Measurements from ENCODE around the gene NOXRED1.
"Not testable (repeated sequence)": the region's sequence is repeated elsewhere in the genome, so short reads cannot be mapped to it uniquely, and the experiment has no call there.

NOXRED1 gene

DNA sequence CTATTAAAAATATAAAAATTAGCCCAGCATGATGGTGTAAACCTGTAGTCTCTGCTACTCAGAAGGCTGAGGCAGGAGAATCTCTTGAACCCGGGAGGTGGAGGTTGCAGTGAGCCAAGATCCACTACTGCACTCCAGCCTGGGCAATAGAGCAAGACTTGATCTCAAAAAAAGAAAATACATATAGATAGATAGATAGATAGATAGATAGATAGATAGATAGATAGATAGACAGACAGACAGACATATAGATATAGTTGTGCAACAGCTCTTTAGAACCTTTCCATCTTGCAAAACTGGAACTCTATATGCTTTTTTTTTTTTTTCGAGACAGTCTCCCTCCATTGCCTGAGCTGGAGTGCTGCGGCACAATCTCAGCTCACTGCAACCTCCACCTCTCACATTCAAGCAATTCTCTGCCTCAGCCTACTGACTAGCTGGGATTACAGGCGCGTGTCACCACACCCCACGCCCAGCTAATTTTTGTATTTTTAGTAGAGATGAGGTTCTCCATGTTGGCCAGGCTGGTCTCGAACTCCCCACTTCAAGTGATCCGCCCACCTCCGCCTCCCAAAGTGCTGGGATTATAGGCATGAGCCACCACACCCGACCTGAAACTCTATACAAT lies 7.8 kb downstream of the NOXRED1 start:
- not testable (repeated sequence) for DNase-seq (ENCODE audit: low read depth in 3 of 3, low spot score in 1 of 3)

DNA sequence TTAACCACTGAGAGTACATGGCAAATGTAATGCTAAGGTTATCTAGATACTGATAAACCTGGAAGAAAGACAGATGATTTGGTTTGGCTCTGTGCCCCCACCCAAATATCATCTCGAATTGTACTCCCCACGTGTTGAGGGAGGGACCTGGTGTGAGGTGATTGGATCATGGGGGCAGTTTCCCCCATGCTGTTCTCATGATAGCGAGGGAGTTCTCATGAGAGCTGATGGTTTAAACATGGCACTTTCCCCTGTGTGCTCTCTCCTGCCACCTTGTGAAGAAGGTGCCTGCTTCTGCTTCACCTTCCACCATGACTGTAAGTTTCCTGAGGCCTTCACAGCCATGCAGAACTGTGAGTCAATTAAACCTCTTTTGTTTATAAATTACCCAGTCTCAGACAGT lies 14.2 kb downstream of the NOXRED1 start:
- DNase-seq (ENCODE audit: low read depth in 3 of 3, low spot score in 1 of 3), result no peak

DNA sequence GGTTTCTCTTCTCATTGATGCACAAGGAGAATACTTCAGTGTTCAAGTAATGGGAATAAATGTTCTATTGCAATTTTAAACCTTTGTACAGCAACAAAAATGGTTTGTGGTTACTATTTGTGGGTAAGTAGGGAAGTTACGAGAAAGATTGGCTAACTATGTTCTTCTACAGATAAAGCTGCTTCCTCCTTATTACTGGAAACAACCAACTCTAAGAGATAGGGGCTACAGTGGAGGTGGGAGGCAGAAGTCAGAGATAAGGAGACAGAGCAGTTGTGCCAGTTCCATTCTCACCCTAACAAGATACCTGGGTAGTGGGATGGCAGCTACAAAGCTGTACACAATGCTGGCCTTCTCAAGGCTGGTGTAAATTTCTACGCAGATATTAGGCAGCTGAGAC lies 16.2 kb downstream of the NOXRED1 start:
- DNase-seq (ENCODE audit: low read depth in 3 of 3, low spot score in 1 of 3), result no peak

DNA sequence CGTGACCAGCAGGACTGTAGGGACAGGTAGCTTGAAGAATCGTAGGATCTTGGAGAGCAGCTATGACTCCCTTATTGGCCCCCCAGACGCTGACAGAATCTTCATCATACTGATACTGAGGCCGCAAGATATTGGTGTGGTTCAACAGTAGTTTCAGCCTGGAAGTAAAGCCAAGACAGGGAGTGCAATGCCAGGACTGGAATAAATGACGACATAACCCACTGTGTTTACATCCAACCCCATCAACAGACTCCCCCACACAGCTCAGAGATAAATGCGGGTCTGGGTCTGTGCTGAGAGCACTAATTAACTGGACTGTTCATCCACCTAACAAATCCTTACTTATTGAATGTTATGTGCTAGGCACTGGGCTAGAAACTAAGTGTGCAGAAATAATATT lies 16.6 kb downstream of the NOXRED1 start:
- DNase-seq (ENCODE audit: low read depth in 3 of 3, low spot score in 1 of 3), result no peak

DNA sequence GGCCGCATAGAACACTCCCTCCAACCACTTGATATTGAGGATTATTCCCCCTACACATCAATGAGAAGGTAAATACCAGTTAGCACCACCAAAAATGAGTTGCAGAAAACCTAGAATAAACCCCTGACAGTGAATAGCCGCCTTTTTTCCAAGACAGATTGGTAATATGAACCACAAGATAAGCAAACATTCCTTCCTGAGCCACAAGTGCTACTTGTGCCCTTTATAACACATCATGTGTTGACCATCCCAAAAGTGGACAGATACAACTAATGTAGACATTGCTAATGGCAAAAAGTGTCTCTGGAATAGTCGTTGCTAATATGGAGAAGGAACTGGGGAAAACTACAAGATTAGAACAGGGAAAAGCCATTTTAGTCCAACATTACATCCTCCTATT lies 17.2 kb downstream of the NOXRED1 start:
- DNase-seq (ENCODE audit: low read depth in 3 of 3, low spot score in 1 of 3), result no peak

DNA sequence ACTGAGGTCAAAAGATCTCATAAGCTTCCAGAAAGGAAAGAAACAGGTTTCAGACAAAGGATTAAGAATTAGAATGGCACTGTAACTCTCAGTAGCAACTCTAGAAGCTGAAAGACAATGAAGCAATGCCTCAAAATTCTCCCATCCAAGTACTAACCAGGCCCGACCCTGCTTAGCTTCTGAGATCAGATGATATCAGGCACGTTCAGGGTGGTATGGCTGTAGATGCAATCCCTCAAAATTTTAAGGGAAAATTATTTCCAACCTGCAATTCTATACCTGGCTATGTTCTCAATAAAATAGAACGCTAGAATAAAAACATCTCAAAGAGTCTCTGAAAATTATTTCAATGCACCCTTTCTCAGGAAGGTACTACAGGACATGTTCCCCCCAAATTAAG lies 19.6 kb downstream of the NOXRED1 start:
- no peak for DNase-seq (ENCODE audit: low read depth in 3 of 3, low spot score in 1 of 3)

DNA sequence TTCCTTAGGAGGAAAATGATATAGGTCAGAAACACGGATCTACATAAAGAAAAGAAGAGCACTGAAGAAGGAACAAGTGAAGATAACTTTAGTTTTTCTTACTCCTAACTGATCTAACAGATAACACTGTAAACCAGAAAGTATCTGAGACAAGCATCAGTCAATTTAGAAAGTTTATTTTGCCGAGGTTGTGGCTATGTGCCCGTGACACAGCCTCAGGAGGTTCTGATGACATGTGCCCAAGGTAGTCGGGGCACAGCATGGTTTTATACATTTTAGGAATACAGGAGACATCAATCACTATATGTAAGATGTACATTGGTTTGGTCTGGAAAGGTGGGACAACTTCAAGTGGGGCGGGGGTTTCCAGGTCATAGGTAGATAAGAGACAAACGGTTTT lies 23.1 kb downstream of the NOXRED1 start:
- DNase-seq (ENCODE audit: low read depth in 3 of 3, low spot score in 1 of 3), result no peak

DNA sequence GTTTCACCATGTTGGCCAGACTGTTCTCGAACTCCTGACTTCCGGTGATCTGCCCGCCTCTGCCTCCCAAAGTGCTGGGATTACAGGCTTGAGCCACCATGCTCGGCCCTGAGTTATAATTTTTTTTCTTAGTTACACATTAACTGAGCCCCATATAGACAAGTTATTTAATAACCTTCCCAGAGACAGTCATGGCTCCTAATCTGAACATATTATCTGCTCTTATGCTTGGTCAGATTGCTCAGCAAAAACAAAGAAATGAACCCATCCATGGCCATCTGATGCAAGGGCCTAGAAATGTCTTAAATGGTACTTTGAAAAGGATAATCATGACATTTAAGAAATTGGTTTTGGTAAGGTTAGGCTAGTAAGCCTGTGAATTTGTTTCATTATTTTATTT lies 33.1 kb downstream of the NOXRED1 start:
- DNase-seq (ENCODE audit: low read depth in 3 of 3, low spot score in 1 of 3), result no peak

DNA sequence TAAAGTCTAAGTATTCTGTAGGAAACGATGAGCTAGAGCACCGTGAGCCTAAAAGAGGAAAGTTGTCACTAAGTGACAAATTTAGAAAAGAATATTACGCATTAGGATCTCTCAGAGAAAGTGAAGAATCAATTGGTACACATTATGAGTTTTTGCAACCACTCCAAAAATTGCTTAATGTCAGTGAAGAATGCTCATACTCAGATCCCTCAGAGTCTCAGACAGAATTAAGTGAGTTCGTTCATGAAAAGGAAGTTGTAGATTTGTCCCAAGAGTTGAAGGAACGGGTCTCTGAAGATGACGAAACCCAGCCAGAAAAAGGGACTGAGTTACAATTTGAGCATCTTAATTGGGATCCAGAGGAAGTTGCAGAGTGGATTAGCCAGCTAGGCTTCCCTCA lies 44.6 kb downstream of the NOXRED1 start:
- DNase-seq (ENCODE audit: low read depth in 3 of 3, low spot score in 1 of 3), result no peak

DNA sequence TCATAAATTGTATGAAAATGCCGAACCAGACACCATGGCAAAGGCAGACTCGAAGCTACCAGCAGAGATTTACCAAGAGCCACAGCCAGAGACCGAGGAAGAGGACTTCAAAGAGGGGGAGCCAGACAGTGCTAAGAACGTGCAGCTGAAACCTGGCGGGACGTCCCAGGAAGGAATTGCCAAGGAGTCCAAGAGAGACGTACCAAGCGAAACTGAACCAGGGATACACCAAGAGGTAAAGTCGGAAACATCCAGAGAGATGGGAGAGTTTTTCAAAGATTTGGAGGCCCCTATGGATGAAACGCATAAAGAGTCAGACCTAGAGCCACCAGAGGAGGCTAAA lies 45.9 kb downstream of the NOXRED1 start:
- no peak for DNase-seq (ENCODE audit: low read depth in 3 of 3, low spot score in 1 of 3)

DNA sequence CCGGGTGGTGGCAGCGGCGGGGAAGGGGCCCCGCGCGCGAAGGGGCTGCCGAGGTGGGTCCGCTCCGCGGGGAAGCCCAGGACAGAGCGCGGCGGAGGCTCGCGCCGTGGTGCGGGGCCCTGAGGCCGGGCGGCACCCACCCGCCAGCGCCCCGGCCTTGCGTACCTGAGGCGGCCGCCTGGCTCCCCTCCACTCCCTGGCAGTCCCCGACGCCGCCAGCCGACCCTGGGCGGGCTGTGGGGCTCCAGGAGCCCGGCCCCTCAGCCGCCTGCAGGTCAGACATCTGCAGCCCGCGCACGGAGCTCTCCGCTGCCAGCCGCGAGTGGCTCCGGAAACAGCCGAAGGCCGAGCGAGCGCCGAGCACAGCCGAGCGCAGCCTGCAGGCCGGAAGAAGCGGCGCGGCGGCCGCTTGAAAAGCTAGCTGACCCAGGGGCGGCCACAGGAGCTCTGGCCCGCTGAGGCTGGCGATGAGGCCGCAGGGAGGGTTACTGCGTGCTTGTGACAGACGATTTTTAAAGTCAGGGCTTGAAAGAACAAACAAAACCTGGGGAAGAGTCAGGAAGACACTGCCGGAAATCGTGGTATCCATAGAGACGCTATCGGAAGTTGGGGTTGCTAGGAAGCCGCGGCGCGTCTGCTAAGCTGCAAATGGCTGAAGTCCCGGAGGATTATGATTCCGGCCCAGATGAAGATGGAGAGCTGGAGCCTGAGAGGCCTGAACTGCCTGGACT lies 46.4 kb downstream of the NOXRED1 start, which contains the start of the genes SAMD15 and TMED8:
Gene SAMD15, plus strand, starts transcription at position 609 of the 731 bp plus-strand sequence. Its CDS starts 40 bp downstream, at position 649.
Gene TMED8, minus strand, starts transcription at position 324 of the 731 bp plus-strand sequence. Its CDS starts 41 bp downstream, at position 283.
- peak; percentile 39 to 71 (median 61) for DNase-seq (ENCODE audit: low read depth in 3 of 3, low spot score in 1 of 3)

DNA sequence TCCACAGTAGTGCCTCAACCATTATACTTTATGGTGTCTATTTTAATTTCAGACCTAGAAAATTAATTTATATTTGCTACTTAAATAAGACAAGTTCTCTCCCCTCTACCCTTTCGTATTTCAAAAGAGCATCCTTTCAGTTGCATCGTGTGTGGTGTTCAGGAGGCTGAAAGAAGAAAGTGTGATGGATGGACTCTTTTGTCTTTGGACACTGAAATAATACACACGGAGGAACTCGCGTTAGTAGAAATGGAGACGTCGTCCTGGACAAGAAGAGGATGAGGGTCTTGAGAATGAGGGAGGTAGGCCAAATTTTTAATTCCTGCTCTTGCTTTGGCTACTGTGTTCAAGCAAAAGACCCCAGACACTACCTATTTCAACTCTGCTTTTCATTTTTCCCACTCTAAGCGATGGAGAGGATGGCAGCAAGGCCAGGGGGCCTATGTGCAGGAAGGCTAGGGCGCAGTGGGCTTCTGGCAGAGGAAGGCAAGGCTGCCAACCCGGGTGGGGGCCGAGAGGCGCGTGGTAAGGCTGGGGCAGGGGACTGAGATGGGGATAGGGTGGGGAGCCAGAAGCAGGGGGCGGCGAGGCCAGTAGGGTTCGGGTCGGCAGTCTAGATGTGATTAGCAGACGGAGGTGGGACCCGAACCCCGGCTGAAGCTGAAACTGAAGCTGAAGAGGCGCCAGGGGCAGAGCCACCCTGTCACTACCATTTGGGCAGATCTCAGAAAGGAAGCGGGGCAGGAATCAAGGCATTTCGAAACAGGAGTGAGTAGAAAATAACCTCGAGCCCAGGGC lies 47.2 kb downstream of the NOXRED1 start:
- peak in 1 of 3 donors; percentile 12 for DNase-seq (ENCODE audit: low read depth in 3 of 3, low spot score in 1 of 3)

DNA sequence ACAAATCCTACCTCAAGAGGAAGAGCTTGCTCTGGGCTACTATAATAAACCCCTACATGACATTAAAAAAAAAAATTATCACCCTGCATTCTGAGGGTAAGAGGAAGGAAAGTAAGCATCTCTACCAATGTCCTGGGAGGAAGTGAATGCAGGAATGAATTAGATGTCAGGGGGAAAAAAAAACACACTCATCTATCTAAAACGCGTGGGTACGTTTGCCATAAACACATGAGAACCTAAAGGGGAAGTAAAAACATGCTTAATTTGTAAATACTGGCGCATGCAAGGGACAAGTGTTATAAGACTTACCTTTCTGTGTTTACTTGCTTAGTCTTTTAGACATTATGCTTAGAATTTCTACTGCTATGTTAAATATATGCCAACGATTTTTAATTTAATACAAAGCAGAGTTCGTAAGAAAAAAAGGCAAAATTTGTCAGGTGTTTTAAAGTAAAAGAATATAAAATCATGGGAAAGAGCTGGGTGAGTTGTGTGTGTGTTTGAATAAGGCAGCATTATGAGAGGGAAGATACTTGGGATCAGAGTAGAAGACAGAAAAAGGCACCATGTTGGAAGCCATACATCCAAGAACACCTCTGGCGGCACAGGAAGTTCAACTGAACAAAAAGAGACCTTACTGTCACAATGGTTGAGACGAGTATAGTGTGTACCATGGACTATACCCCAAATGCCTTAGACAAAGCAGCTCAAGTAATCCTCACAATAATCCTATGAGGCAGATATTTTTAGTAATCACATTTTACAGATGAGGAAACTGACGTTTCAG lies 48.0 kb downstream of the NOXRED1 start:
- no peak for DNase-seq (ENCODE audit: low read depth in 3 of 3, low spot score in 1 of 3)

DNA sequence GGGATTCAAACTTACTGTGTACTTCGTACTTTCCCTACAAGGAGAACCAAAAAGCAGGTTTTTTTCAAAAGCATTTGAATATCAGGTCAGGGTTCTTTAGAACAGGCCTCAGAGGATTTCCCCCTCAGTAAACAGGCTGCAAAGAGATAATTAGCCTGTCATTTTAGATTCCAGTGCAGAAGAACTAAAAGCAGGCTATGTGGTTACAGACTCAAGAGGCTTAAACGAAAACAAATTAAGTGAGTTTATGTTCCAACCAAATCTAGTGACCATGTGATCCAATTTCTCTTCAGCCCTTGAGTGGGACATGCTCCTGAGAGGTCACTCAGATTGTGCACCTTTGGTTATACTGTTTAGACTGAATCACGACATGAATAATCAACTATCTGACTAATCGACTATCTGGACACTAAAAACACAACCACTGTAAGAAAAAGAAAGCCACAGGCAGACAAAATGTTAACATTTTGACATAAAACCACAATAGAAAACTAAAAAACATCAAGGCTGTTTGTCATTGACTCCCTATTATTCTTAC lies 51.0 kb downstream of the NOXRED1 start:
- no peak for DNase-seq (ENCODE audit: low read depth in 3 of 3, low spot score in 1 of 3)

DNA sequence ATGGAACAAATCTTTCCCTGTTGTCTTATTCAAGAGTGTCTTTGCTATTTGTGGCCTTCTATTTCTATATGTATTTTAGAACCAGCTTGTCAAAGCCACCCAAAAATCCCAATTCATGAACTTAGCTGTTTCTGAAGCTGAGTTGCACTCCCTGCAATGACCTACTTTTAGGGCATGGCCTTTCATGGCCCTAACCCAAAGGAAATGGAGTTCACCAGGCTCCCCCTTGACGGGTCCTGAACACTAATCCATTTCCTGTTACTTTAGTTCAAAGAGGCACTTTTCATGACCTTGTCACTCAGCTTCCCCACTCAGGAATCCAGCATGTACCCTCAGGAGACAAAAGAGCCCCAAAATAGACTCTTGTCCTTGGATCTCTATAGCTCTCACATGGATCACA lies 54.0 kb downstream of the NOXRED1 start:
- no peak for DNase-seq (ENCODE audit: low read depth in 3 of 3, low spot score in 1 of 3)

DNA sequence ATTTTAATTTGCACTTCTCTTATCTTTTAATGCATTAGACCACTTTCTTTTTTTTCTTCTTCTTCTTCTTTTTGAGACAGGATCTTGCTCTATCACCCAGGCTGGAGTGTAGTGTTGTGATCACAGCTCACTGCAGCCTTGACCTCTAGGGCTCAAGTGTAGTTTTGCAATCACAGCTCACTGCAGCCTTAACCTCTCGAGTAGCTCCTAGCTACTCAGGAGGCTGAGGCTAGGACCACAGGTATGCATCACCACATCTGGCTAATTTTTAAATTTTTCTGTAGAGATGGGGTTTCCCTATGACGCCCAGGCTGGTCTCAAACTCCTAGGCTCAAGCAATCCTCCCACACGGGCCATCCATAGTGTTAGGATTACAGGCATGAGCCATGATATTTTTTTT lies 59.2 kb downstream of the NOXRED1 start:
- DNase-seq (ENCODE audit: low read depth in 3 of 3, low spot score in 1 of 3), result no peak

DNA sequence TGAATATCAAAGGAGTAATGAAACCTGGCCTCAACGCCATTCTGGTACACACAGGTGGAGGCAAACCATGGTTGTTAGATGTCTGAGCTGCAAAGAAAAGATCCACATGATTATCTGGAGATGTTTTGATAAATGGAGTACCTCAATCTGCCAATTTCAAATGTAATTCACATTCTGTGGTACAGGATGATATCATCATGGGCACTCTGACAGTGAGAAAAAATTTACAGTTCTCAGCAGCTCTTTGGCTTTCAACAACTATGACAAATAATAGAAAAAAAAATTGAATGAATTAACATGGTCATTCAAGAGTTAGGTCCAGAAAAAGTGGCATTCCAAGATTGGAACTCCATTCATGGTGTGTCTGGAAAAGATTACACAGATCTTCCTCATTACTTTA lies 63.7 kb downstream of the NOXRED1 start:
- DNase-seq (ENCODE audit: low read depth in 3 of 3, low spot score in 1 of 3), result no peak

DNA sequence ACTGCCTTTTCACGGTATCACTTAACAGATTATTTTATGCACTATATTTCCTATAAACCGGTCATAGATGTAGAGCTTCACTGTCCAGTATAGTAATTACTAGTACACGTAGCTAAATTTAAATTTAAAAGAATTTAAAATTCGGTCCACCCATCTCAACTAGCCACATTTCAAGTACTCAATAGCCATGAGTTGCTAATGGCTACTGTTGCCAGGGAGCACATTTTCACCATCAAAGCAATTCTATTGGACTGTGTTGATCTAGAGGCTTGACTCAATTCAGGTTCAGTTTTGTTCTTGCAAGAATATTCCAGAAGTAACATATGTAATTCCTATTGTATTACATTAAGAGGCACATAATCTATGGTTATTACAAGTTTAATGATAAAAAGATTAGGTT lies 66.4 kb downstream of the NOXRED1 start:
- DNase-seq (ENCODE audit: low read depth in 3 of 3, low spot score in 1 of 3), result no peak

DNA sequence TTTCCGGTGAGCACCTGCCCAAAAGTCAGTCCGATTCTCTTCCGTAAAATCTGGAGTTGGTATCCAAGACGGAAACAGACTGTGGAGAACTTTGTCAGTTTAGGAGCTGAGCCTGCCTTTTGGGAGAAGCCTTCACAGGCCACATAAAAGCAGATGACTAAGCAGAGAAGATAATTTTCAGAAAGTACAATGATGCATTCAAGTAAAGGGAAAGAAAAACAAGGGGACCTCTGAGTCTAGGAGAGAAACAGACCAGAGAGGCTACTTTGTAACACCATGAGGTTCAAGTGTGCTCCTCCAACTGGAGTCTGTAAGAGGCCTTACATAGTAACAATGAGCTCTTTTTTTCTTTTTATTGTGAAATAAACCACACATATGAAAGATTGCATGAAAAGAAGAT lies 67.5 kb downstream of the NOXRED1 start:
- DNase-seq (ENCODE audit: low read depth in 3 of 3, low spot score in 1 of 3), result no peak

DNA sequence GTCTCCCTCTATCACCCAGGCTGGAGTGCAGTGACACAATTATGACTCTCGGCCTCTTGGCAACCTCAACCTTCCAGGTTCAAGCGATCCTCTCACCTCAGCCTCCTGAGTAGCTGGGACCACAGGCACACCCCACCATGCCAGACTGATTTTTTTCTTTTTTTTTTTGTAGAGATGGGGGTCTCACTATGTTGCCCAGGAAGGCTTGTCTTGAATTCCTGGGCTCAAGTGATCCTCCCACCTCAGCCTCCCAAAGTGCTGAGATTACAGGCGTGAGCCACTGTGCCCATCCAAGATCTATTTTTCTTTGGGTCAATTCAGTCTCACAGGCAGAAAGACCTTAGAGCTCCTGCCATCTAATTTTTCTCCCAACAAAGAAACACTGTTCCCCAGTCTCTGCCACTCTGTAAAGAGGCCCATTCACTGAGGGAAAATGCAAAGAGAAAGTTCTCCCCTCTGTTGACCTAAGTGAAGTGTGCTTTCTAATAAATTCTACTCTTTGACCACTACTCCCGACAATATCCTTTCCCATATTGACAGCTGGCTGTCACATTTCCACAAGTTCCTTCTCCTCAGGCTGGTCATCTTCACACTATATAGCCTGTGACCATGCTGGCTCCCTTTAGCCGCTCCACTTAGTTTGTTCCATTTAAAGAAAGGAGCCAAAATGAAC lies 69.7 kb downstream of the NOXRED1 start:
- no peak for DNase-seq (ENCODE audit: low read depth in 3 of 3, low spot score in 1 of 3)
